ENCODE data around the gene LMOD2.

- TF ChIP-seq EZH2 (IDR thresholded peaks at IDR 0.05; ENCODE audit: low read depth, unreplicated experiment) (no peak), CTCF (conservative IDR thresholded peaks at IDR 0.05; ENCODE audit: low read depth in 2 of 2) (no peak), POLR2AphosphoS5 (IDR thresholded peaks at IDR 0.05; ENCODE audit: low read depth) (no peak), CREB1 (CRISPR knock-in tag; IDR thresholded peaks at IDR 0.05; ENCODE audit: low read depth) (no peak), EZH2phosphoT487 (IDR thresholded peaks at IDR 0.05; ENCODE audit: unreplicated experiment) (no peak), REST (IDR thresholded peaks at IDR 0.05; ENCODE audit: unreplicated experiment) (no peak), ZNF462 (CRISPR knock-in tag; IDR thresholded peaks at IDR 0.05) (no peak), ETS1 (IDR thresholded peaks at IDR 0.05) (no peak), JUNB (IDR thresholded peaks at IDR 0.05; ENCODE audit: unreplicated experiment) (no peak), ZNF114 (CRISPR knock-in tag; IDR thresholded peaks at IDR 0.05) (no peak), STAT1 (IDR thresholded peaks at IDR 0.05; ENCODE audit: unreplicated experiment) (no peak)
Measured at GRCh38 chr7:123607423-123607975, 48.2 kb upstream of the LMOD2 start.
